Measurements from ENCODE around the gene LOXL3.

DNA sequence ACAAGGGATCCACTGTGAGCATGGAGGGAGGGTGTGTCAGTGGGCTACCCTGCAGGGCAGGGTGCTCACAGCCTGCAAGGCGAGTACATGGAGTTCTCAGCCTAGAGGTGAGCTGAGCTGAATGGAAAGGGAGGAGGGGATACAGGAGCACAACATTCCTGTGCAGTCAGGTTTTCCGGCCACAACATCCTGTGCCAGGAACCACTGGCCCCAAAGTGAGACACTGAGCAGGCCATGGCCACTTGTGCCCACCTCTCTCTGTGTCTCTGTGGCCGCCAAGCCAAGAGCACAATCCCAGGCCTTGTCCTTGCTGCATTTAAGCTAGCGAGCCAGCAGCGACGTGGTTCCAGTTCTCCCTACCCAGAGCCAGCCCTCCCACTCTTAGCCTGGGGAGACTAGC, 6.8 kb upstream of the LOXL3 start:
- TF ChIP-seq CTCF (IDR thresholded peaks at IDR 0.05; ENCODE audit: insufficient read depth, low read length, poor library complexity, severe bottlenecking) (no peak), EZH2phosphoT487 (conservative IDR thresholded peaks at IDR 0.05; ENCODE audit: low read length) (no peak)
